IPS-20b (cell line): ENCODE measurements around the gene KCNG2.

Experiments
- H3K27ac ChIP-seq: one replicate; pipeline ENCODE4 v1.5.1; 2013; ENCODE audit warnings: low read length
- H3K27me3 ChIP-seq: 2 replicates; pipeline ENCODE4 v1.6.1; 2013; ENCODE audit warnings: mild to moderate bottlenecking, low read length, inconsistent platforms; ENCODE audit not compliant: insufficient read depth
- H3K36me3 ChIP-seq: 2 replicates; pipeline ENCODE4 v1.6.1; 2013; ENCODE audit warnings: low read depth, mild to moderate bottlenecking, inconsistent platforms, low read length, moderate library complexity; ENCODE audit not compliant: insufficient read depth
- H3K4me1 ChIP-seq: 2 replicates; pipeline ENCODE4 v1.6.1; 2013; ENCODE audit warnings: mild to moderate bottlenecking, control low read depth, inconsistent platforms, low read length, moderate library complexity; ENCODE audit not compliant: insufficient read depth
- H3K4me3 ChIP-seq: 2 replicates; pipeline ENCODE4 v1.5.1; 2013; ENCODE audit warnings: mild to moderate bottlenecking, low read length, inconsistent platforms
- H3K9ac ChIP-seq: 2 replicates; pipeline ENCODE4 v1.6.1; 2013; ENCODE audit warnings: low read depth, mild to moderate bottlenecking, inconsistent platforms, low read length, moderate library complexity
- H3K9me3 ChIP-seq: 2 replicates; pipeline ENCODE4 v1.6.1; 2013; ENCODE audit warnings: mild to moderate bottlenecking, low read depth, low read length, inconsistent platforms; ENCODE audit not compliant: insufficient read depth

KCNG2 gene

DNA sequence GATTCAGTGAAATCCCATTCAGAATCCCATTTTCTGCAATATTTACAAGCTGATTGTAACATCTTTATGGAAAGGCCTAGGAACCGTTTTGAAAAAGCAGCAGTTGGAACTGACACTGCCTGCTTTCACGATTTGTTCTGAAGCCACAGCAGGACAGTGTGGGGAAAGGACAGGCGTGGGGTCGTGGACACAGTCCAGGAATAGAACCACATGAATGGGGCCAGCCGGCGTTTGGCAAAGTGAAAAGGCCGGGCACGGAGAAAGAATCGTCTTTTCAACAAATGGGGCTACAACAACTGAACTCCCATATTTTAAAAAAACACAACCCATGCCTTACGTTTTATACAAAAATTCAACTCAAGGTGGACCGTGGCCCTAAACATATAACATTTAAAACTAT, 84.0 kb downstream of the KCNG2 start:
- Histone ChIP-seq H3K9ac (no peak overlapping the region), H3K36me3 (no peaks in the 10 kb centered on the region), H3K9me3 (0 out of 2 replicates have a peak, but pooled peaks cover 3% of the 10 kb centered on the region), H3K27ac (no peak overlapping the region), H3K4me3 (no peak overlapping the region), H3K4me1 (no peaks in the 10 kb centered on the region), H3K27me3 (no peaks in the 10 kb centered on the region)

DNA sequence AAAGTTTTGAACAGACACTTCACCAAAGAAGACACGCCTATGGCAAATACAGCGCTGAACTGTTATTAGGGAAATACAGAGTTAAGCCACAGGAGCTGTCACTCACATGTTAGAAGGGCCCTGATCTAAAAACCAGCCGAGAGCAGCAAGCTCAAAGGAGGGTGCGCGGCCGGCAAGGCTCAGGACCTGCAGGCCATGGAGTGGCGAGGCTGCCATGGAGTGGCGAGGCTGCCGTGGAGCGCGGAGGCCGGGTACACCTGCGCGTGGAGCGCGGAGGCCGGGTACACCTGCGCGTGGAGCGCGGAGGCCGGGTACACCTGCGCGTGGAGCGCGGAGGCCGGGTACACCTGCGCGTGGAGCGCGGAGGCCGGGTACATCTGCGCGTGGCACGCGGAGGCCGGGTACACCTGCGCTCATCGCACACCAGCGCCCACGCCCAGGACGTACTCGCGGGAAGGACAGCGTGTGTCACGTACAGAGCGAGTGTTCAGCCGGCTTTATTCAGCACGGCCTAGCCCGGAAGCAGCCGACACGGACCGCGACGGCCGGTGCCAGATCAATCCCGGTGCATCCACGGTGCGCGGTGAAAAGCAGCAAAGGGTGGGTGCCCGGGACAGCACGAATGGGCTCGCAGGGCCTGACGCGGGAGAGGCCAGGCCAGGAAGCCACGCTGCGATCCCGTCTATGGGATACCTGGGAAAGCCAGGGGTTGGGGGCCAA, 84.9 kb downstream of the KCNG2 start:
- H3K27ac ChIP-seq: no peak overlapping the region
- H3K9me3 ChIP-seq: peaks cover 11% of the 10 kb centered on the region; the same call in 1 of the 2 replicates
- no peaks in the 10 kb centered on the region for H3K4me1 ChIP-seq
- H3K27me3 ChIP-seq: no peaks in the 10 kb centered on the region
- H3K36me3 ChIP-seq: no peaks in the 10 kb centered on the region
- H3K4me3 ChIP-seq: no peak overlapping the region
- no peak overlapping the region for H3K9ac ChIP-seq

DNA sequence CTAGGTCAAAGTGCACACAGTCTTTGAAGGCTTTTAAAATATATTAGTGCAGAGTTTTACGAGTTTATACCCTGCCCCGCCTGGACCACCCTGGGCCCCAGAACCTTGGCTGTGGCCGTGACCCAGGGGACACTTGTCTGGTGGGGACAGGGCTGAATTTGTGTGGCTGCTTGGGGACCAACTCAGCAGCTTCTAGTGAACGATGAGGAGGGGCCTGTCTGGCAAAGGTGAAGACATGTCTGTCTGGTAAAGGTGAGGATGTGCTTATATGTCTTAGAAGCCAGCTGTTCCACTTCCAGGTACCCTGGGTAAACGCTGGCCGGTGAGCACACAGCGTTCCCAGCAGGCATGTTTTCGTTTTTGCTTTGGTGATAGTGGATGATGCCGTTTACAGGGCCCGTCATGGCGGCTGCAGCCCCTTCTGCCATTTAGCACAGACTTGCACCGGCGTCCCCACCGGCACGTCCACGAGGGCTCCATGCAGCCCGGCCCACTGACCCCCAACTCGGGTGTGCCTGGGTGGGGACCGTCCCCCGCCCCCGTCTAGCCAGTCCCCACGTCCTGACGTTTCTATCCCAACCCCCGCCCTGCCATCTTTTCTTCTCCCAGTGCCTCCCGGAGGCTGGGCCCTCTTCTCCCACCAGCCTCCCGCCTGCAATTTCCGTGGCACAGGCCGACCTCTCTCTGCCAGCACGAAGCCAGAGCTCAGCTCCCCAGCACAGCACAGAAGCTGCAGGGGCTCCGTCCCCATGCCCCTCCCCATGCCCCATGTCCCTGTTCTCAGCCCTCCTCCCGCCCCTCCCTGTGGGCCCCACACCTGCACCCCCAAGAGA, 85.9 kb downstream of the KCNG2 start:
- no peak overlapping the region for H3K27ac ChIP-seq
- no peaks in the 10 kb centered on the region for H3K36me3 ChIP-seq
- H3K27me3 ChIP-seq: no peaks in the 10 kb centered on the region
- H3K4me1 ChIP-seq: no peaks in the 10 kb centered on the region
- no peak overlapping the region for H3K4me3 ChIP-seq
- H3K9ac ChIP-seq: no peak overlapping the region
- peaks cover 18% of the 10 kb centered on the region; the same call in 1 of the 2 replicates for H3K9me3 ChIP-seq

DNA sequence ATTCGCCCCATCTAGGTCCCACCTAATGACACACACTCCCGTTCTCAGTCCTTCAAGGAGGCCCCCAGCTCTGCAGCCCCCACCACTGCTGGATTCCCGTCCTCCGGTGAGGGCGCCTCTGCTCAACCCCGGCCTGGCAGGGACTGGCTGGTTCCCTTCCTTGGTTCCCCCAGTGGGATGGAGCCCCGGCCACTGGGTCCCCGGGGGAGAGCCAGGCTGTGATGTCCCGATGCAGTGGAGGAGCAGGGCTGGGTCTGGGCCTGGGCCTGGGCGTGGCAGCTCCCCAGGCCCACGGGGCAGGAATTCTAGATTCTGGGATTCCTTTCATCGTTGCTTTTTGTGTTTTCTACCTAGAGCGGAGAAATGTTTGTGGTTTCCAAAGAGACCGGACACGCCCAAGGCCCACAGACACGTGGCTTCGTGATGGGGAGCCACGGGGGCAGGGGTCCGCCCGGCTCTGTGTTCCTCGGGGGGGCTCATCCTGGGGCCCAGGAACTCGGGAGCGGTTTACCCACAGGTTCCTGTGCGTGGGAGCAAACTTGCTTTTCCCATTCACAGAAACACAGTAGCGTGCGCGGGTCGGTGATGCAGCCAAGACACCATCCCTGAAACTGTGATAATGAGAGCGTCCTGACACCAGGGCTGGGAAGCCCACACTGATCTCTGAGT, 86.7 kb downstream of the KCNG2 start:
- H3K4me3 ChIP-seq: no peak overlapping the region
- no peaks in the 10 kb centered on the region for H3K4me1 ChIP-seq
- no peaks in the 10 kb centered on the region for H3K27me3 ChIP-seq
- no peak overlapping the region for H3K9ac ChIP-seq
- no peak overlapping the region for H3K27ac ChIP-seq
- peaks cover 25% of the 10 kb centered on the region; the same call in 1 of the 2 replicates for H3K9me3 ChIP-seq
- H3K36me3 ChIP-seq: no peaks in the 10 kb centered on the region

DNA sequence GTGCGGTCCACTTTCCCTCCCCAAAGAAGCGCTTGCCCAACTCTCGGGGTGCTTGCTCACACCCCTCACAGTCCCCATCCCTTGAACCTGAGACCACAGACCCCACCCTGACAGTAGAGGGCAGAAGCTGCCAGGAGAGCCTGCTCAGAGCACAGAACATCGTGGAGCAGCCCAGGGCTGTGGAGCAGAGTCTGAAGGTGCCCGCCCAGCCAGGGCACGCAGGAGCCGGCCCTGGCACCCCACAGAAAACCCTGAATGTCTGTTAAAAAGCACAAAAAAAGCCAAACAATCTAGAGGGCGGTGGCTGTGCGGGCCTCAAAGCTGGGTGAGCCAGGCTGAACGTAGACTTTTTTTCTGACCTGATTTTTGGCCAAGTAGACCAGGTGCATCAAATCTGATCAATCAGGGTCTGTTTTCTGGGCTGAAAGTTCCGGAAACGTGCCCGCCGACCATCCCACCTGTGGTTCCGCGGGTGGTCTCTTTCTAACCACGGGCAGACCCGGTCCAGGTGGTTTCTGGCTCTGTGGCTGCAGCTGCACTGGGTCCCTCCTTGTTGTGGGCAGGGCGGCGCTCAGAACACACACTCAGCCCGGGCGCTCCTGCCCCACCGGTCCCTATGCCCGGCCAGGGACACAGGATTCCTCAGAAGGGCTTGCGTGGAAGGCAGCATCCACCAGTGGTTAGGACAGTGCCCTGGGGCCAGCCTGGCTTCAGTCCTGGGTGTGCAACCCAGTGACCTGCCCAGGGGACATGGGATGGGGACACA, 87.4 kb downstream of the KCNG2 start:
- H3K36me3 ChIP-seq: no peaks in the 10 kb centered on the region
- no peak overlapping the region for H3K27ac ChIP-seq
- H3K4me3 ChIP-seq: no peak overlapping the region
- H3K27me3 ChIP-seq: no peaks in the 10 kb centered on the region
- H3K9me3 ChIP-seq: peaks cover 33% of the 10 kb centered on the region; the same call in 1 of the 2 replicates
- H3K9ac ChIP-seq: no peak overlapping the region
- H3K4me1 ChIP-seq: no peaks in the 10 kb centered on the region

DNA sequence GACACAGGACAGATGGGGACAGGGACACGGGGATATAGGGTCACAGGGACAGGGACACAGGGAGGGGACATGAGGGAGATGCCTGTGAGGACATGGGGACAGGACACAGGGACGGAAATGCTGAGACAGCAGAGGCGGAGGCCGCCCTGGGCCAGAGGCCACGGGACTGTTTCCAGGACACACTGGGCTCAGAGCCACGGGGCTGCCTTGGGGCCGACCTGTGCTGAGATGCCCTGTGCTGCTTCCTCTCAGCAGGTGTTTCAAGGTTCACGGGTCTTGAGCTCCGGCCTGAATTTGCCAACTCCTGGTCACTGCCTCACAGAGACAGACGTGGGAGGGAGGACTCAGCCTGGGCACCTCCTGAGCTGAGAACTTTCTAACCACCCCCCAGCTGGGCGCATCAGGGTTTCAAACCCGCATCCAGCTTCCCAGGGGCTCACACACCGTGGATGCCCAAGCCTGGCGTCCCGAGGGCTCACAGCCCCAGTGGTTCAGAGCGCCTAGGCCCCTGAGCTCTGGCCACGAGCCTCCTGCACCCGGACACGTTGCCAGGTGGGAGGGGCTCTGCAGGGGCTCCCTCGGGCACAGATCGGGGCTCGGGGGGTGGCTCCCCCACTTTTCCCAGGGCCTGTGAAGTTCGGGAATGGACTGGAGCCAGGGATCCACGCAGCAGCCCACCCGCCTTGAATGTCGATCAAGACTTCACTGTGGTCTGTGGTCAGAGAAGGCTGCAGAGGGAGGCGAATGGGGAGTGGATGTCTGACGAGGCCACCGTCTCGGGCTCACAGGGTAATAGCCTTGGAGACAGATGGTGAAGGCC, 89.7 kb downstream of the KCNG2 start:
- Histone ChIP-seq H3K9ac (no peak overlapping the region), H3K4me1 (no peaks in the 10 kb centered on the region), H3K4me3 (no peak overlapping the region), H3K27ac (no peak overlapping the region), H3K36me3 (no peaks in the 10 kb centered on the region), H3K27me3 (no peaks in the 10 kb centered on the region), H3K9me3 (peaks cover 55% of the 10 kb centered on the region)

DNA sequence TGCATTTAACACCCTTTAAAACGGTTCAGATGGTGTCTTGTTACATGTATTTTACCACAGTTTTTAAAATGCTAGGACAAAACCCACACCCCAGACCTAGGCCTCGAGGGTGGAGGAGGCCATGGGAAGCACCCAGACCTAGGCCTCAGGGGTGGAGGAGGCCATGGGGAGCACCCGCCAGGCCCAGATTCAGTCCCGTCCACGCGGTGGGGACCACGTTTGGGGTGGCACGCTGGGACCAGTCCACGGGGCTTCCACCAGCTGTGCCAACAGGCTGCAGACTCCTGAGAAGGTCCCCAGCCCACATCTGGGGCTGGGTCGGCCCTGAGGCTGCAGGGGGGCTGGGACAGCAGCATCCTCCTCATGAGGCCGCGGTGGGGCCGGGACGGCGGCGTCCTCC, 90.3 kb downstream of the KCNG2 start:
- H3K36me3 ChIP-seq: no peaks in the 10 kb centered on the region
- no peak overlapping the region for H3K9ac ChIP-seq
- H3K27ac ChIP-seq: no peak overlapping the region
- H3K4me3 ChIP-seq: no peak overlapping the region
- no peaks in the 10 kb centered on the region for H3K27me3 ChIP-seq
- H3K4me1 ChIP-seq: no peaks in the 10 kb centered on the region
- peaks cover 61% of the 10 kb centered on the region for H3K9me3 ChIP-seq

DNA sequence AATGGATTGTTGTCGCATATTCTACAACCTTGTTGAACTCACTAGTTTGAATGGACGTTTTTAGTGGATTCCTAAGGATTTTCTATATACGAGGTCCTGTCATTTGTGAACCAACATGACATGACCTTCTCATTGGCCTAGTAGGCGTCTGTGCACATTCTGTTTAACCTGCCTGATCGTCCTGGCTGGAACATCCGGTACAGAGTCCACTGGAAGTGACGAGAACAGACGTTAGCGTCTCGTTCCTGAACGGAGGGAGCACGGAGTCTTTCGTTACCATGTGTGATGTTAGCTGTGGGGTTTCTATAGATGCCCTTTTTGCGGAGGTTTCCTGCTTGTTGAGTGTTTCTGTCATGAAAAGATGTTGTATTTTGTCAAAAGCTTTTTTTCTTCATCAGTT, 91.8 kb downstream of the KCNG2 start:
- no peak overlapping the region for H3K9ac ChIP-seq
- H3K9me3 ChIP-seq: peaks cover 76% of the 10 kb centered on the region
- H3K4me3 ChIP-seq: no peak overlapping the region
- no peaks in the 10 kb centered on the region for H3K36me3 ChIP-seq
- H3K4me1 ChIP-seq: no peaks in the 10 kb centered on the region
- H3K27me3 ChIP-seq: no peaks in the 10 kb centered on the region
- no peak overlapping the region for H3K27ac ChIP-seq

DNA sequence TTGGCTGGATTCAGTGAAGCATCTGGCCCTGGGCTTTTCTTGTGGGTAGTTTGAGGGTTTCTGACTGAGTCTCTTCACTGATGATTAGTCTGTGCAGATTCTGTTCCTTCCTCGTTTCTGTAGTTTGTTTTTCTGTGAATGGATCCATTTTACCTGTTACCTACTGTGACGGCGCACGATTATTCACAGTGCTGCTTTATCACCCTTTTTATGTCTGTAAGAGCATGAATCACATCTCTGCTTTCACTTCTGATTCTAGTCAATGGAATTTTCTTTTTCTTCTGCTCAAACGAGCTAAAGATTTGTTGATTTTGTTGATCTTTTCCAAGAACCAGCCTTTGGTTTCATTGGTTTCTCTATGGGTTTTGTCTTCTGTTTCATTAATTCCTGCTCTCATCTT, 92.9 kb downstream of the KCNG2 start:
- Histone ChIP-seq H3K4me3 (no peak overlapping the region), H3K4me1 (no peaks in the 10 kb centered on the region), H3K27ac (no peak overlapping the region), H3K9me3 (peaks cover 84% of the 10 kb centered on the region), H3K27me3 (no peaks in the 10 kb centered on the region), H3K36me3 (no peaks in the 10 kb centered on the region), H3K9ac (no peak overlapping the region)

DNA sequence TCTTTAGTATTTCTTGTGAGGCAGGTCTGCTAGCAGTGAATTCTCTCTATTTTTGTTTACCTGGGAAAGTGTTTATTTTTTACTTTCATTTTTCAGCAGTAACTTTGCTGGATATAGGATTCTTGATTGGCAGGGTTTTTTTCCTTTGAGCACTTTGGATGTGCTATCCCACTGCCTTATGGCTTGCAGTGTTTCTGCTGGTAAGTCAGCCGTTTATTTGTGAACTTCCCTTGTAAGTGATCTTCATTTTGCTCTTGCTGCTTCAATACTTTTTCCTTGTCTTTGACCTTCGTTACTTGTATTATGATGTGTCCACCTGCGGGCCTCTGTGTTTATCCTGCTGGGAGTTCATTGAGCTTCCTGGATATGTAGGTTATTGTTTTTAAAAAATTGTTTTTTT, 99.0 kb downstream of the KCNG2 start:
- no peak overlapping the region for H3K4me3 ChIP-seq
- no peaks in the 10 kb centered on the region for H3K36me3 ChIP-seq
- H3K27me3 ChIP-seq: no peaks in the 10 kb centered on the region
- no peak overlapping the region for H3K27ac ChIP-seq
- H3K4me1 ChIP-seq: no peaks in the 10 kb centered on the region
- peaks cover 86% of the 10 kb centered on the region for H3K9me3 ChIP-seq
- no peak overlapping the region for H3K9ac ChIP-seq
